Measurements from ENCODE around the gene C1orf87.

The C1orf87 gene

GRCh38 chr1:59947047-59947938 lies 126.3 kb downstream of the C1orf87 start:
- peak; percentile 51 for DNase-seq (ENCODE audit: low spot score)

GRCh38 chr1:59945790-59946189 lies 127.8 kb downstream of the C1orf87 start:
- DNase-seq (ENCODE audit: low spot score) = no peak

Measured in SW480 (cell line).